ENCODE data around the gene SLC49A4.

DNA sequence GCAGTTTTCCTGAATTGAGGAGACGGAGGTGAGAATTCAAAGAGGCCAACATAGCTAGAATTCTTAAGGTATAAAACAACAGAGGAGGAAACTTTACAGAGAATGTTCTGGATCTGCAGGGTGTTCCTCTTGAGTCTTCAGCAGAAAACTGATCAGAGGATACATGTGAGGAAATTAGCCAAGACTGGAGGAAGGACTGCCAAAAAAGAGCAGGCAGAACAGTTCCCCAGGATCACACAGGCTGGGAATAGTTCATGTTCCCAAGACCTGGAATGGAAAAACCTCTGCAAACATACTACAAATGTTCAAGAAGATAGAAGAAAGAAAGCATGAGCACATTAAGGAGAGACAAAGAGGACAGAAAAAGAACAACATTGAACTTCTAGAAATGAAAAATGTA, 7.5 kb downstream of the SLC49A4 start:
- TF ChIP-seq, protein P1, sequence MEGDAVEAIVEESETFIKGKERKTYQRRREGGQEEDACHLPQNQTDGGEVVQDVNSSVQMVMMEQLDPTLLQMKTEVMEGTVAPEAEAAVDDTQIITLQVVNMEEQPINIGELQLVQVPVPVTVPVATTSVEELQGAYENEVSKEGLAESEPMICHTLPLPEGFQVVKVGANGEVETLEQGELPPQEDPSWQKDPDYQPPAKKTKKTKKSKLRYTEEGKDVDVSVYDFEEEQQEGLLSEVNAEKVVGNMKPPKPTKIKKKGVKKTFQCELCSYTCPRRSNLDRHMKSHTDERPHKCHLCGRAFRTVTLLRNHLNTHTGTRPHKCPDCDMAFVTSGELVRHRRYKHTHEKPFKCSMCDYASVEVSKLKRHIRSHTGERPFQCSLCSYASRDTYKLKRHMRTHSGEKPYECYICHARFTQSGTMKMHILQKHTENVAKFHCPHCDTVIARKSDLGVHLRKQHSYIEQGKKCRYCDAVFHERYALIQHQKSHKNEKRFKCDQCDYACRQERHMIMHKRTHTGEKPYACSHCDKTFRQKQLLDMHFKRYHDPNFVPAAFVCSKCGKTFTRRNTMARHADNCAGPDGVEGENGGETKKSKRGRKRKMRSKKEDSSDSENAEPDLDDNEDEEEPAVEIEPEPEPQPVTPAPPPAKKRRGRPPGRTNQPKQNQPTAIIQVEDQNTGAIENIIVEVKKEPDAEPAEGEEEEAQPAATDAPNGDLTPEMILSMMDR (IDR thresholded peaks at IDR 0.05): no peak
- TF ChIP-seq POLR2AphosphoS5 (IDR thresholded peaks at IDR 0.05): no peak
- no peak for TF ChIP-seq EP300 (IDR thresholded peaks at IDR 0.05)
